Lower leg skin (tissue), 3 donors: ENCODE data around the gene PATJ.

Experiments used
- CTCF ChIP-seq, 3 donors: fragments of 450-650 bp; IDR thresholded peaks; one replicate each; pipeline ENCODE4 v1.5.1; 2016; ENCODE audit warnings: antibody characterized with exemption in 3 of 3, mild to moderate bottlenecking in 3 of 3, moderate library complexity in 2 of 3
- POLR2A ChIP-seq, 2 donors: fragments of 450-650 bp; IDR thresholded peaks; one replicate each; pipeline ENCODE4 v1.6.1; 2016 to 2017; ENCODE audit warnings: antibody characterized with exemption in 2 of 2, mild to moderate bottlenecking in 1 of 2, moderate library complexity in 1 of 2

- TF ChIP-seq CTCF (IDR thresholded peaks at IDR 0.05) (no peak), POLR2A (IDR thresholded peaks at IDR 0.05) (no peak)
These were observed 220.4 kb downstream of the PATJ start for GRCh38 chr1:61962631-61963030.
